Spleen (tissue), 7 donors: ENCODE measurements around the gene CDK1.

Experiments
- CTCF ChIP-seq, 11 experiments: fragments of 200-600 bp in 7 of 11; fragments of 450-650 bp in 4 of 11; sonication (generic) in 4 of 11; IDR thresholded peaks in 8 of 11; conservative IDR thresholded peaks in 3 of 11; 1 replicate in 7 of 11; 2 replicates in 4 of 11; pipeline versions ENCODE4 v1.4.0 to v1.8.0; 2016 to 2021; ENCODE audit warnings: antibody characterized with exemption in 11 of 11, inconsistent platforms in 4 of 11, mild to moderate bottlenecking in 1 of 11
- POLR2A ChIP-seq, 3 donors: fragments of 450-650 bp; IDR thresholded peaks; one replicate each; pipeline ENCODE4 v1.5.1; 2017; ENCODE audit warnings: antibody characterized with exemption in 3 of 3, mild to moderate bottlenecking in 1 of 3
- POLR2AphosphoS5 ChIP-seq, 3 donors: sonication (generic); formaldehyde crosslinking; IDR thresholded peaks; one replicate each; pipeline ENCODE4 v1.5.1; 2017; ENCODE audit warnings: antibody characterized with exemption in 3 of 3
- donor health status: DM: no; HTN: no; CAD: no; lungs with moderate emphysema.
- donor health status: DM: no; HTN: no; CAD: no.
- donor health status: DM: no; HTN: no; CAD: no.

GRCh38 chr10:60795465-60796202, 17.4 kb downstream of the CDK1 start:
- TF ChIP-seq CTCF (IDR thresholded peaks at IDR 0.05 in 8 of 11, conservative IDR thresholded peaks at IDR 0.05 in 3 of 11) (no peak), POLR2A (IDR thresholded peaks at IDR 0.05) (no peak), POLR2AphosphoS5 (IDR thresholded peaks at IDR 0.05) (no peak)
